ENCODE results near the gene ZNRF3. TPM values are rescaled to one million over a fixed set of nuclear protein-coding genes. Genes with fewer than 3 reads are reported as not detected.
"Not testable (repeated sequence)": the region's sequence is repeated elsewhere in the genome, so short reads cannot be mapped to it uniquely, and the experiment has no call there.

ZNRF3 gene
- total RNA-seq, 4 donors from 2014 or later, result 12.9 to 29.7 (median 21.9) TPM

DNA sequence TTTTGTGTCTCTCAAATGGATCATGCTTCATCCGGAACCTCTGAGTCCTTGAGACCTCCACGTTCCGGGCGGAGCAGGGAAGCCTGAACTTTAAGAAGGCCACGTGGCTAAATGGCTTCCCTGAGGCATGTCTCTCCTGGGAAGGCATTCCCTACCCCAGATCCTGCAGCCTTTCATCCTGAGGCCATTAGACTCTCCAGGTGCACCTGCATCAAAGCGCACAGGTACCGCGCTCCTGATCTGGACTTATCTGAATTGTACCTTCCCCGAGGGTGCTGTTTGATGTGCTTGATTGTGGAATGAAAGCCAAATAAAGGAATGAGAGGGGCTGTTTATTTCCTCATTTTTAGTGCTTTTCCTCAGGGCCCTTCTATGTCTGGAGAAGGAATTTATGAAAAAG lies 155.8 kb downstream of the ZNRF3 start:
- intact Hi-C loops (cut with DNase I), result loop anchor here (10.0 kb wide), 2 partner anchors 84 to 154 kb away; partner anchors contain the start of gene ZNRF3
- H3K36me3 ChIP-seq, result peaks cover 3 to 16% (median 10%) of the 10 kb centered on the region in 4 donors
- H3K9me3 ChIP-seq, result no peaks in the 10 kb centered on the region
- no peak for DNase-seq (ENCODE audit: extremely low spot score)
- WGBS, result 89% methylated on average over 9 of the region's 9 CpGs
- no peak overlapping the region for H3K4me3 ChIP-seq
- peaks cover 10 to 25% (median 17%) of the 10 kb centered on the region in 4 donors for H3K4me1 ChIP-seq
- no peaks in the 10 kb centered on the region for H3K27me3 ChIP-seq
- TF ChIP-seq, protein P1, sequence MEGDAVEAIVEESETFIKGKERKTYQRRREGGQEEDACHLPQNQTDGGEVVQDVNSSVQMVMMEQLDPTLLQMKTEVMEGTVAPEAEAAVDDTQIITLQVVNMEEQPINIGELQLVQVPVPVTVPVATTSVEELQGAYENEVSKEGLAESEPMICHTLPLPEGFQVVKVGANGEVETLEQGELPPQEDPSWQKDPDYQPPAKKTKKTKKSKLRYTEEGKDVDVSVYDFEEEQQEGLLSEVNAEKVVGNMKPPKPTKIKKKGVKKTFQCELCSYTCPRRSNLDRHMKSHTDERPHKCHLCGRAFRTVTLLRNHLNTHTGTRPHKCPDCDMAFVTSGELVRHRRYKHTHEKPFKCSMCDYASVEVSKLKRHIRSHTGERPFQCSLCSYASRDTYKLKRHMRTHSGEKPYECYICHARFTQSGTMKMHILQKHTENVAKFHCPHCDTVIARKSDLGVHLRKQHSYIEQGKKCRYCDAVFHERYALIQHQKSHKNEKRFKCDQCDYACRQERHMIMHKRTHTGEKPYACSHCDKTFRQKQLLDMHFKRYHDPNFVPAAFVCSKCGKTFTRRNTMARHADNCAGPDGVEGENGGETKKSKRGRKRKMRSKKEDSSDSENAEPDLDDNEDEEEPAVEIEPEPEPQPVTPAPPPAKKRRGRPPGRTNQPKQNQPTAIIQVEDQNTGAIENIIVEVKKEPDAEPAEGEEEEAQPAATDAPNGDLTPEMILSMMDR (IDR thresholded peaks at IDR 0.05), result no peak
- no peak for TF ChIP-seq EP300 (IDR thresholded peaks at IDR 0.05)
- no peak for TF ChIP-seq POLR2A (IDR thresholded peaks at IDR 0.05; ENCODE audit: low read depth)
- TF ChIP-seq POLR2AphosphoS5 (IDR thresholded peaks at IDR 0.05), result no peak
- no peak overlapping the region for H3K27ac ChIP-seq (replicated peaks in 1 of 4)

DNA sequence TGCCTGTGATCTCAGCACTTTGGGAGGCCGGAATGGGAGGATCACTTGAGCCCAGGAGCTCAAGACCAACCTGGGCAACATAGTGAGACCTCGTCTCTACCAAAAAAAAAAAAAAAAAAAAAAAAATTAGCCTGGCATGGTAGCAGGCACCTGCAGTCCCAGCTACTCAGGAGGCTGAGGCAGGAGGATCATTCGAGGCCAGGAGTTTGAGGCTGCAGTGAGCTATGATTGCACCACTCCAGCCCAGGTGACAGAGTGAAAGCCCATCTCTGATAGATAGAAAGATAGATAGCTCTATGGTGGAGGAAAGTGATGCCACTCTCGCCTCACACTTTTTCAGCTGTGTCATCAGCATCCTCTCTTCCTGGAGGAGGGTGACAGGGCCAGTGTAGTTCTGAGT lies 156.3 kb downstream of the ZNRF3 start:
- H3K9me3 ChIP-seq; DNase-seq (ENCODE audit: extremely low spot score); H3K4me3 ChIP-seq; H3K27me3 ChIP-seq; H3K27ac ChIP-seq (replicated peaks in 1 of 4): not testable (repeated sequence)
- H3K36me3 ChIP-seq, result peaks cover 9 to 21% (median 15%) of the 10 kb centered on the region in 4 donors
- WGBS, result 92% methylated on average over 4 of the region's 4 CpGs
- peaks cover 10 to 25% (median 19%) of the 10 kb centered on the region in 4 donors for H3K4me1 ChIP-seq
- intact Hi-C loops (cut with DNase I), result loop anchor here (2.0 to 10.0 kb wide), 3 partner anchors 85 to 185 kb away; partner anchors contain the start of gene ZNRF3

DNA sequence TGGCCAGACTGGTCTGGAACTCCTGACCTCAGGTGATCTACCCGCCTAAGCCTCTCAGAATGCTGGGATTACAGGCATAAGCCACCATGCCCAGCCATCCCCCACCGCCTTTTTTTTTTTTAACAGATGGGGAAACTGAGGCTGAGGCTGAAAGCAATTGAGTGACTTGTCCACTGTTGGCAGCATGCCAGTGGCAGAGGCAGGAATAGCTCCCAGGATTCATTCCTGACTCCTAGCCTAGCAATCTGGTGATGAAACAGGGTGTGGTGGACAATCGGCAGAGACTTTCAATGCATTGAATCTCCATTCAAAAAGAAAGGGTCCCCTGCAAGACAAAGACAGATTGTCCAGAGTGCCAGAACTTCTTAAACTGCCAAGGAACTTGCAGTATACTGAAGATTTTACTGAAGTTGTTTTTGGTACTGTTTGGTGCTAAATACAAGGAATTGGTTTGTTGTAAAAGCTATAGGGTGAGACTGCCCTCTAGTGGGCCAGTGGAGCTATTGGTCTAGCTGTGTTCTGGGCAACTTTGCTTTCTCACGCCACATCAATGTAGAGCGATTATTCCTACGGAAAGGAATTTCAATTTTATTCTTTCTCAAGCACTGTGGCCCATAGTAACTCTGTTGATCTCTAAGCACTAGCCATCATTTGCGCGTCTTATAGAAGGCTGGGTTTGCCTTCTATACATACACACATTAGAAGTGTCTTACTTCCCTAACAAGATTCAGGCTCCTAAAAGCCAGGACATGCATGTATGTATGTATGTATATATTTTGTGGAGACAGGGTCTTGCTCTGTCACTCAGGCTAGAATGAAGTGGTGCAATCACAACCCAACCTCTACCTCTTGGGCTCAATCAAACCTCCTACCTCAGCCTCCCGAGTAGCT lies 157.3 kb downstream of the ZNRF3 start:
- intact Hi-C loops (cut with DNase I), result loop anchor here (2.0 kb wide), 1 partner anchor 186 kb away; no protein-coding TSS in a partner anchor
- WGBS, result 32% methylated on average over 9 of the region's 9 CpGs
- no peak overlapping the region for H3K4me3 ChIP-seq
- no peak for DNase-seq (ENCODE audit: extremely low spot score)
- H3K9me3 ChIP-seq, result no peaks in the 10 kb centered on the region
- no peak overlapping the region for H3K27ac ChIP-seq (replicated peaks in 1 of 4)
- H3K4me1 ChIP-seq, result peaks cover 10 to 25% (median 19%) of the 10 kb centered on the region in 4 donors
- no peaks in the 10 kb centered on the region for H3K27me3 ChIP-seq
- TF ChIP-seq, protein P1 (IDR thresholded peaks at IDR 0.05), result peak; percentile 92 to 99 (median 98)
- TF ChIP-seq POLR2A (IDR thresholded peaks at IDR 0.05; ENCODE audit: low read depth) (no peak), EP300 (IDR thresholded peaks at IDR 0.05) (no peak), POLR2AphosphoS5 (IDR thresholded peaks at IDR 0.05) (no peak)
- peaks cover 16 to 31% (median 24%) of the 10 kb centered on the region in 4 donors for H3K36me3 ChIP-seq

DNA sequence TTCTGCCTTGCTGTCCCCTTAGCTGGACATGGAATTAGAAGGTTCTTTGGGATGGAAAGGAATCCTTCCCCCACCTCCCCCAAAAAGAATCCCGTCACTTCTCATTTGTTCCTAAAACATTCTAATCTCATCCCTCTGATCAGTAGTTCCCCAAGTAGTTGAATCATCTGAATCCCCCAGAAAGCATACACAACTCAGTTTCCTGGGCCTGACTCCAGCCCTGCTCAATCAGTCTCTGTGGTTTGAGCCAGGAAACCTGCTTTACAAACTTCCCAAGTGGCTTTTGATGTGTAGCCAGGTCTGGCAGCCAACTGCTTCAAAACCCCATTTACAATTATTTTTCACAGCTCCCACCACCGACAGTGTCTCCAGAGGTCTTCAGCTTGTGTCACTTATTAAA lies 158.0 kb downstream of the ZNRF3 start:
- Histone ChIP-seq H3K9me3 (no peaks in the 10 kb centered on the region), H3K4me3 (no peak overlapping the region), H3K4me1 (peaks cover 10 to 25% (median 19%) of the 10 kb centered on the region in 4 donors), H3K36me3 (peaks cover 21 to 39% (median 31%) of the 10 kb centered on the region in 4 donors), H3K27me3 (no peaks in the 10 kb centered on the region), H3K27ac (replicated peaks in 1 of 4) (no peak overlapping the region)
- no peak for TF ChIP-seq EP300 (IDR thresholded peaks at IDR 0.05)
- TF ChIP-seq POLR2AphosphoS5 (IDR thresholded peaks at IDR 0.05), result no peak
- TF ChIP-seq, protein P1 (IDR thresholded peaks at IDR 0.05), result no peak
- no peak for TF ChIP-seq POLR2A (IDR thresholded peaks at IDR 0.05; ENCODE audit: low read depth)
- DNase-seq (ENCODE audit: extremely low spot score), result no peak
- intact Hi-C loops (cut with DNase I), result loop anchor here (2.0 kb wide), 1 partner anchor 187 kb away; no protein-coding TSS in a partner anchor
- WGBS, result 24% methylated on average over 2 of the region's 2 CpGs

DNA sequence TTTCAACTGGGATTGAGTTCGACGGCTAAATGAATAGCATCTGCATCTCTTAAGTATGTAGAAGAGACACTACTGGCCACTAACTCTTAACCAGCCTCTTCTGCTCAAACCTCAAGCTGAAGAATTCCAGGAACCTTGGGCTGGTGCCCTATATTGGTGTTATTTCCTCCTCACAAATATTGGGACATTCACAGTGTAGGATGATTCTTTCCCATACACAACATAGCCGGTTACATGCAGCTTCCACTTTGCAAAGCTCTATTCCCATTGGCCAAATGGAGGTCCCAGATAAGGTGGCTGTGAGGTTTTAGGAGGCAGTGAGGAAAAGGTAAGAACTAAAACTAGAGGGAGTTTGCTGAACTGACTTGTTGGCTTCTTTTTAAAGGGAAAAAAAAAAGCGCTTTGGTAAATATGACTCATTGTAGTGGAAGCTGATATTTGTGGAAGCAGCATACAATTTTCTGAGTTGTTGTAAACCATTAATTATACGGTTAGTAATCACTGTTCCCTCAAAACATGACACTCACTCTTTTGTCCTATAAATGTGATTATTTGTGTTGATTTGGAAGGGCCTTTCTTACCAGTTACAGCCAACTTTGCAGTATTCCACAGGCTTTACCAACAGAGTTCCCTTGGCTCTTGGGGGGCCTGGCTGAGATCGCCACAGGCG lies 160.7 kb downstream of the ZNRF3 start:
- 82% methylated on average over 7 of the region's 7 CpGs for WGBS
- intact Hi-C loops (cut with DNase I), result no loop called here
- DNase-seq (ENCODE audit: extremely low spot score), result no peak
- Histone ChIP-seq H3K36me3 (peaks cover 33 to 65% (median 52%) of the 10 kb centered on the region in 4 donors), H3K4me1 (peaks cover 10 to 25% (median 15%) of the 10 kb centered on the region in 4 donors), H3K4me3 (no peak overlapping the region), H3K27me3 (no peaks in the 10 kb centered on the region), H3K9me3 (no peaks in the 10 kb centered on the region), H3K27ac (replicated peaks in 1 of 4) (peak overlapping the region; percentile 33 to 66 (median 54))
- TF ChIP-seq POLR2A (IDR thresholded peaks at IDR 0.05; ENCODE audit: low read depth) (no peak), EP300 (IDR thresholded peaks at IDR 0.05) (no peak)
- TF ChIP-seq, protein P1 (IDR thresholded peaks at IDR 0.05), result no peak
